GM15510 (cell line): ENCODE data around the gene HSPA13.

ENCODE experiments used
- POLR2A ChIP-seq: IDR thresholded peaks from 3 replicates; pipeline ENCODE4 v1.6.1; 2011; ENCODE audit warnings: borderline replicate concordance; ENCODE audit not compliant: insufficient read length; ENCODE audit errors: extremely low read depth

Gene HSPA13, protein sequence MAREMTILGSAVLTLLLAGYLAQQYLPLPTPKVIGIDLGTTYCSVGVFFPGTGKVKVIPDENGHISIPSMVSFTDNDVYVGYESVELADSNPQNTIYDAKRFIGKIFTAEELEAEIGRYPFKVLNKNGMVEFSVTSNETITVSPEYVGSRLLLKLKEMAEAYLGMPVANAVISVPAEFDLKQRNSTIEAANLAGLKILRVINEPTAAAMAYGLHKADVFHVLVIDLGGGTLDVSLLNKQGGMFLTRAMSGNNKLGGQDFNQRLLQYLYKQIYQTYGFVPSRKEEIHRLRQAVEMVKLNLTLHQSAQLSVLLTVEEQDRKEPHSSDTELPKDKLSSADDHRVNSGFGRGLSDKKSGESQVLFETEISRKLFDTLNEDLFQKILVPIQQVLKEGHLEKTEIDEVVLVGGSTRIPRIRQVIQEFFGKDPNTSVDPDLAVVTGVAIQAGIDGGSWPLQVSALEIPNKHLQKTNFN

DNA sequence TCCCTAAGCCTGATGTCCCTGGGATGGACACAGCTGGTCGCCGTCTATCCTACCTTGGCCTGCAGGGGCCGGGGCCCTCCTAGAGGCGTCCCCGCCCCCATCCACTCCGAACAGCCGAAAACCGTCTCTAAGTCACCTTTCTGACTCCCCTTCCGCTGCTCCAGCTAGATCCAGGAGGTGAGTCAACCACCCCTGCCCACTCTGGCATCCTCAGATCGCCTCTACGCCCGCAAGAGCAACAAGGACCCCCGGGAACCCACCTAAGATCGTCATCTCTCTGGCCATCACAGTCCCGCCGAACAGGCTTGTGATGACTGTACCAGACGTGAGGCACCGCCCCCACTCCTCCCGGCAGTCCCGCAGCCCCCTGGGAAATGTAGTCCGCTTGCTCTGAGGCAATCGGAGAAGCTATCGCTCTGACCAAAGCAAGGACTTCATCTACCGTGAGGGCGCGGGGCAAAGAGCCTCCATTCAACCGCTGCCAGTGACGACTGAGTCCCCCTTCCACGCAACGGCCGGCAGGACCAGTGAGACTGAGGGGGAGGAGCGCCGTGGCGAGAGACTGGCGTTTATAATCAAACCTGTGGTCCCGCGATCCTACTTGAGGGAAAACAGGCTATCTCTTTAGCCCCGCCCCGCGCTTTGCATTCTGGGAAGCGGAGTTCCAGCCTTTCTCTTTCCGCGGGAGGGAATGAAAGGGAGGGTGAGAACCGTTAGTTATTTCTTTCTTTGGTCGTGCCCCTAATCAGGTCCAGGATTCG lies at the start of gene HSPA13:
TSS of gene HSPA13 (minus strand) at position 312 of the 761 bp plus-strand sequence. CDS start at position 285, 27 bp downstream.
- TF ChIP-seq POLR2A: peak; percentile 60

DNA sequence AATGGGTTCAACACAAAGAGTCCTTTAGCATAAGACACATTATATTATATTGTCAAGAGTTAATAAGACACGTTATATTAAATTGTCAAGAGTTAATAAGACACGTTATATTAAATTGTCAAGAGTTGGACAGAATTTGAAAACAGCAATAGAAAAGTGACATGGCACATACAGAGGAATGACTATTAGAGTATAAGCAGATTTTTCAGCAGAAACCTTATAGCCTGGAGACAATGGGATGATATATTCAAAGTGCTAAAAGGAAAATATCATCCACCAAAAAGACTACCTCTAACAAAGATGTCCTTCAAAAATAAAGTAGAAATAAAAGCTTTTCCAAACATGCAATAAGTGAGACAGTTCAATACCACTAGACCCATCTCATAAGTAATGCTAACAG lies 36.0 kb upstream of the HSPA13 start:
- no peak for TF ChIP-seq POLR2A

DNA sequence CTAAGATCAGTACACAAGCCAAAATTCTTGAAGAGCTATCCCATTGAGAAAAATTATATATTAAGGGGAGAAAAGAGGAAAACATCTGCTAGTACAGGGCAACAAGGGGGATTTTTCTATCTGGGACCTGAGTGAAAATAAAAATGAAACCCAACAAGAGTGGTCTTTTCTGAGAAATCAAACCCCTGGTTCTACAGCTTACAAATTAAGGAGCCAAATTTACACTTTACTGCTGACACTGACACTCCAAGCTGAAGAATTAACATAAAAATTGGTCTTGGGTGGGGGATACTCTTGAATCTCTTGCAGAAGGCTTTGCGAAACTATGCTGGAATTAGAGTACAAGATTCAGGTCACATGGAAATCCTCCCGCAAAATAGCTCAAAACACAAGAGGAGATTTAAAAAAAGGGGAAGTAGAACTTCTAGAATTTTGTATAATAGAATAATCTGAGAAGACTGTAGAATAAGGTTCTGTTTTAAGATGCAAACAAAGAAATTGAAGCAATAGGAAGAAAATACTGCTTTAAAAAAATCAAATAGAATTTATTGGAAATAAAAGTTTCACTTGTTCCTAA lies 32.1 kb upstream of the HSPA13 start:
- TF ChIP-seq POLR2A: no peak

DNA sequence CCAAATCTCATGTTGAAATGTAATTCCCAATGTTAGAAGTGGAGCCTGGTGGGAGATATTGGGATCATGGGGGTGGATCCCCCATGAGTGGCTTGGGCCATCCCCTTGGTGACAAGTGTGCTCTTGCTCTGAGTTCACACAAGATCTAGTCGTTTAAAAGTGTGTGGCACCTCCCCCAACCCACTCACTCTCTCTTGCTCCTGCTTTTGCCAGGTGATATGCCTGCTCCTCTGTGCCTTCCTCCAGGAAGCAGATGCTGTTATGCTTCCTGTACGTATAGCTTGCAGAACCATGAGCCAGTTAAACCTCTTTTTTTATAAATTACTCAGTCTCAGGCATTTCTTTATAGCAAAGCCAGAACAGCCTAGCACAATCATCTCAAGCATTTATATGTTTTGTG lies 23.0 kb upstream of the HSPA13 start:
- no peak for TF ChIP-seq POLR2A

DNA sequence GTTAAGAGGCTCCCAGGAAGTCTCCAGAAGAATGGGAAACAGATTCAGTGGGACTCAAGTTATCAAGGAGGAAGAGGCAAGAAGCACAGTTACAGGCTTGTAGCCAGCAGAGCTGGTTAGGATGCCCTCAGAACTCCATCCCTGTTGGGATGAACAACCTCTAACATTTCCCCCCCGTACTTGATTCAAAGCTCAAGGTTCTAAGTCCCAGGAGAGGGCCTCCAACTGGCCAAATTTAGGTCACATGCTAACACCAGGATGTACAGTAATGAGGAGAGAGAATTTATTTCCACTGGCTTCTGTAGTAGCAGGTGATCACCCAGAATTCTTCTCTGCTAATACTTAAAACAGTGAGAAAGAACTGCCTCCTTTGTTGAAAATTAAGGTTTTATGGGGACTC lies 22.3 kb upstream of the HSPA13 start:
- TF ChIP-seq POLR2A: no peak

DNA sequence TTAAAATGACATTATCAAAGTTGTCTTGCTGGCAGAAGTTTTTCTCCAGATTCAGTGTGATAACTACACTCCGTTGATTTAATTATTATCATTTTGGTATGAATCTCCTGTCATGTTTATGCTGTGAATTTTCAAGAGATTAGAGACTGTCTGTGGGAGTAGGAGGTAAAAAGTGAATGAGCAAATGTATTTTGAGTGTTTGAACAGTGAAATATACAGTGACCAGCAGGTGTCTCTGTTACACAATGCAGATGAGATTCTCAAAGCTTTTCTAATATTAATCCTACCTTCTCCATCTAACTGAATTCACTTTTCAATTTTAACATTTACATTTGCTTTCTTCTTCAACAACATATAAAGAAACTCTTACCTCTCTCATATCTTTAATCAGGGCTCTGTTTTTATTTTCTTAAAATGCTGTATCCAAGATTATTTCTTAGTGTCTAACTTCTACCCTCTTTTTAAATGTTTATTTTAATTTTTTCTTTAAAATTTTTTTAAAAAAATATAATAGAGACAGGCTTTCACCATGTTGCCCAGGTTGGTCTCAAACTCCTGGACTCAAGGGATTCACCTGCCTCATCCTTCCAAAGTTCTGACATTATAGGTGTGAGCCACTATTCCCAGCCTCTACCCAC lies 20.9 kb upstream of the HSPA13 start:
- TF ChIP-seq POLR2A: no peak

DNA sequence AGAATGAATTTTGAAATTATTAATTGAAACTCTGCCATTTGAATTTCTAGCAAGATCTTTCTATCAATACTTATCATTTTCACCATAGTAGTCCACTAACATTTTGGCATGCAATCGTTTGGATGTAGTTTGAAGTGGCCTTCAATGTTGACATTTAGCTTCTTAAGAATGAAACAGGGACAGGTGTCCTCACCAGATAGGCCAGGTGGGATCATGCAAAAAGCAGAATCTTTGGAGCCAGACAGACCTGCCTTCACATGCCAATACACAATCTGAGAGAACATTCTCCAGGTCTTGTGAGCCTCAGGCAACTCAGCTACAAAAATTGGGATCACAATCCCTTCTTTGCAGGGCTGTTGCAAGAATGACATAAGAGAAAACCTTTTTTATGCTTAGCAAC lies 18.3 kb upstream of the HSPA13 start:
- no peak for TF ChIP-seq POLR2A

DNA sequence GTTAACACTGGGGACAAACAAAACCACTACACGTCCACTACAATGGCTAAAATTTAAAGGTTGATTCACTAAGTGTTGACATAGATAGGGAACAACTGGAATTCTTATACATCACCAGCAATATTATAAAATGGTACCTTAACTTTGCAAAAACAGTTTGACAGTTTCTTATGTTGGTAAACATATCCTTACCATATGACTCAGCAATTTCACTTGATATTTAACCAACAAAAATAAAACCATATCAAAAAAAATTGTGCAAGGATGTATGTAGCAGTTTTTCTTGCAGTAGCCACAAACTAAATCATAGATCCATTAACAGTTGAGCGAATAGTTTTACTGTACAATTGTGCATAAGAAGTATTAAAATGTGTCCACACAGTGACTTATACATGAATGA lies 5.3 kb upstream of the HSPA13 start:
- no peak for TF ChIP-seq POLR2A

DNA sequence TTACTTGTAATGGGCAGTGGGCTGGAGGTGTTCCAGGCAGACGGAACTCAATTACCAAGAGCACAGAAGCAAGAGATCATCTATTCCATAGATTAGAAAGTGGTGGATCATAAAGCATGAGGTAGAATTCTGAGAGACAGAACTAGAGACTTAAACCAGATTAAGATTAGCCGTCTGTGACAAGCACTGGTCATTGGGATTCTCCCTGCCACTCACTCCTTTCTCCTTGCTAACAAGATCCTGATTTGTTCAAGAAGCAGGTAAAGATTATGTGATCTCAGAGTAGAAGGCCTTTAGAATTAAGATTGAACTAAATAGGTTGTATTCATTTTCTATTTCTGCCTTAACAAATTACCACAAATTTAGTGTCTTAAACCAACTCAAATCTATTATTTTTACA lies 1.5 kb upstream of the HSPA13 start:
- no peak for TF ChIP-seq POLR2A

DNA sequence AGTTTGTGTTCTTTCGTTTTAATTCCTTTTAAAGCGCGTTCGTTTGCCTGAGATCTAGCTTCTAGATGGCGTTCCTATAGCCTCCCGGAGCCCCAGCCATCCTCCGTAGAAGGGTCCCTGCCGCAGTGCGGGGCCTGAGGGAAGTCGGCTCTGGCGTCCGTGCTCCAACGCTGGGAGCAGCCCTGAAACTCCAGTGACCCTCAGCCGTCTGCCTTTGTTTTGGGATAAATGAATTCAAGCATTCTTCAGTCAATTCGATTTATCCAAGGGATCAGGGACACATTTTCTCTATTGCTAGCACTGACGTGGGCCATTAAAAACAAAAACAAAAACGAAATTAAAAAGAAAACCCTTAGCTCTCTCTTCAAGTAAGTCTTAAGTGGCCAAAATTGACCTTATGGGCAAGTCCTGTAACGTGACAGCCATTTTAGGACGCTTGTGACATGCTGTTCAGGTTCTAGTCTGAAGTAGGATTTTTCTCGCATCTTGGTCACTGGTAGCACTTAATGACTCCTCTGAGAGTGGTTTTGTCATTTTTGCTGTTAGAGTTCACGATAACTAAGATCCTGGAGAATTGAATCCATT lies 742 bp upstream of the HSPA13 start:
- no peak for TF ChIP-seq POLR2A

DNA sequence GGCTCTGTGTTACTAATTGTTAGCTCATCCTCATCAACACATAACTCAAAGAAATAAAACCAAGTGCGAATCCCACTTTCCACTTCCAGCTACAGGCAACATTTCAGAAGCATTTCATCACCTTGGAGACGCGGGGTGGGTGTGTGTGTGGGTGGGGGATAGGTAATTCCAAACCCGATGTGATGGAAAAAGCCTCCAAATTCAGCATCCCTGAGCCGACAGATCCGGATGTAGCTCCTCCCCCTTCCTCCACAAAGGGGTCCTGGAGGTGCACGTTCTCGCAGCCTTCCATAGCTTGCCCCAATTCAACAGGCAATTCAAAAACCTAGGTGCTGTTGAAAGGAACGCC lies 486 bp downstream of the HSPA13 start:
- TF ChIP-seq POLR2A: no peak

DNA sequence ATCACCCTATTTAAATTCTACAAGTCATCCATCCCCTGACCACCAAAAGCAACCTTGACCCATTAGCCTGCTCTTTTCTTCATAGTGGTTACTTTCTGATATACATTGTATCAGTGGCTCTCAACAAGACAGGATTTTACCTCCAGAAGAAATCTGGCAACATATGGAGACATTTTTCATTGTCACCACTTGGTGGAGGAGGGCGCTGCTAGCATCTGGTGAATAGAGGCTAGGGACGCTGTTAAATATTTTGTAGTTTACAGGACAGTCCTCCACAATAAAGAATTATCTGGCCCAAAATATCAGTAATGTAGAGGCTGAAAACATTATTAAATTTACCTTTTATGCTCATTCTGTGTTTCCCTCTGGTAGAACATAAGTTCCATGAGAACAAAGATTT lies 6.1 kb downstream of the HSPA13 start:
- TF ChIP-seq POLR2A: no peak

DNA sequence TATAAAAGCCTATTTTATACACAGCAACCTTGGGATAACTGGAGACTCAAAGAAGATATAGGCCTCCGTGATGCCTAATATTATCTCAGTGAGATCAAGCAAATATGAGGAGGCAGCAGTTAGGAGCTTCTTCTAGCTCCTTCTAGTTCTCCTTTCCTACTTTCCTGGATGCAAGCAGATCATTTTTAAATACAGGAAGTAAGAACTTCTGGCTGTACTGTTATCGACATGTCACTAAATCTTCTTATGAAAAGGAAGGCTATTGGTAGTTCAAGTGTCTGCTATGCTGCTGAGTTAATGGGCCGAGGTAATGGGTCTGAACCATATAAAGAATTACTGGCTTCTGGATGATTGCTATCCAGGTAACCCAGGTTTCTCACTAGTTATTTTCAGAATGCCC lies 15.9 kb downstream of the HSPA13 start:
- TF ChIP-seq POLR2A: no peak

DNA sequence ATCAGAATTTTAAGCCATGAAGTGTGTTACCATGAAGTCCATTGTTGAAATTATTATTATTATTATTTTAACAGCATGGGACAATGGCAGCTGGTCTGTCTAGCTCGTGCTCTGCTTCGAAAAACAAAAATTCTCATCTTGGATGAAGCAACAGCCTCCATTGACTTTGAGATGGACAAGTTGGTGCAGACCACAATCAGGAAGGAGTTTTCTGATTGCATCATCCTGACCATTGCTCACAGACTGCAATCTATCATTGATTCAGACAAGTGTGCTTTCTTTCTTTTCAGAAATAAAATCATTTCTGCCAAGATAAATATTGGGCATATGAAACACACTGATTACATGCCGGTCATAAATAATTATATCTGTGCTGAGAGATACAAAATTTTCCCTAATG lies 21.0 kb downstream of the HSPA13 start:
- TF ChIP-seq POLR2A: no peak

DNA sequence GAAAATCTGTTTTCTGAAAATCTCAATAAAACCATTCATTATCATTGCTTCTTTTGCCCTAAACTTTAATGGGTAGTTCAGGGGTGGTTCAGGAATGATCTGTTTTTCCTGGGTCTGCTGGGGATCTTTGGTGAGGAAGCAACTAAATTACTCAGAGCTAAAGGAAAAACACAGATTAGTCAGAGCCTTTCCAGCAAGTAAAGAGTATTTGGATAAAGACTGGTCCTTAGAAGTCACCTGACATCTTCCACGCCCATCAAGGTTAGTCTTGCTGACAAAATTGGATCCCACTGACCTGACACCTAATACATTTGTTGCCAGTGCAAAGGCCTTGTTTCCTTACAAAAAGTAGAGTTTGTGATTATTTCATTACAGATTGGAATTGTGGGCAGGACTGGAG lies 24.2 kb downstream of the HSPA13 start:
- no peak for TF ChIP-seq POLR2A
